Neural progenitor cell (in vitro differentiated cells): ENCODE data around the gene ANAPC1.
"Not testable (repeated sequence)": the region's sequence is repeated elsewhere in the genome, so short reads cannot be mapped to it uniquely, and the experiment has no call there.

Experiments used
- EZH2 ChIP-seq: fragments of 200-600 bp; sonication (generic); IDR thresholded peaks from 2 replicates; pipeline ENCODE4 v1.6.1; 2017; ENCODE audit warnings: antibody characterized with exemption, mild to moderate bottlenecking, moderate library complexity
- EZH2phosphoT487 ChIP-seq: fragments of 200-600 bp; sonication (generic); IDR thresholded peaks from 2 replicates; pipeline ENCODE4 v1.6.1; 2017; ENCODE audit warnings: antibody characterized with exemption
- TF ChIP-seq, protein P1 (sequence below): fragments of 200-600 bp; sonication (generic); IDR thresholded peaks from 2 replicates; pipeline ENCODE4 v1.5.1; 2017; ENCODE audit warnings: antibody characterized with exemption, mild to moderate bottlenecking

DNA sequence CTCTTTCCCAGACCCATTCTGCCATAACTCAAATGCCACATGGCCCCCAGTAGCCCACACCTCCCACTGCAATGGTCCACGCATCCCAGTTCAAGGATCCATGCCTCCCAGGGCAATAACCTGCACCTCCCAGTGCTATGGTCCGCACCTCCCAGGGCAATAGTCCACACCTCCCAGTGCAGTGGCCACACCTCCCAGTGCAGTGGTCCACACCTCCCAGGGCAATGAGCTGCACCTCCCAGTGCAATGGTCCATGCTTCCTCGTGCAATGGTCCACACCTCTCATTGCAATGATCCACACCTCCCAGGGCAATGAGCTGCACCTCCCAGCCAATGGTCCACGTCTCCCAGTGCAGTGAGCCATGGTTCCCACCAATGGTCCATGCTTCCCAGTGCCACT, 135.6 kb downstream of the ANAPC1 start:
- TF ChIP-seq, protein P1, sequence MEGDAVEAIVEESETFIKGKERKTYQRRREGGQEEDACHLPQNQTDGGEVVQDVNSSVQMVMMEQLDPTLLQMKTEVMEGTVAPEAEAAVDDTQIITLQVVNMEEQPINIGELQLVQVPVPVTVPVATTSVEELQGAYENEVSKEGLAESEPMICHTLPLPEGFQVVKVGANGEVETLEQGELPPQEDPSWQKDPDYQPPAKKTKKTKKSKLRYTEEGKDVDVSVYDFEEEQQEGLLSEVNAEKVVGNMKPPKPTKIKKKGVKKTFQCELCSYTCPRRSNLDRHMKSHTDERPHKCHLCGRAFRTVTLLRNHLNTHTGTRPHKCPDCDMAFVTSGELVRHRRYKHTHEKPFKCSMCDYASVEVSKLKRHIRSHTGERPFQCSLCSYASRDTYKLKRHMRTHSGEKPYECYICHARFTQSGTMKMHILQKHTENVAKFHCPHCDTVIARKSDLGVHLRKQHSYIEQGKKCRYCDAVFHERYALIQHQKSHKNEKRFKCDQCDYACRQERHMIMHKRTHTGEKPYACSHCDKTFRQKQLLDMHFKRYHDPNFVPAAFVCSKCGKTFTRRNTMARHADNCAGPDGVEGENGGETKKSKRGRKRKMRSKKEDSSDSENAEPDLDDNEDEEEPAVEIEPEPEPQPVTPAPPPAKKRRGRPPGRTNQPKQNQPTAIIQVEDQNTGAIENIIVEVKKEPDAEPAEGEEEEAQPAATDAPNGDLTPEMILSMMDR, result not testable (repeated sequence)
- TF ChIP-seq EZH2phosphoT487, EZH2: not testable (repeated sequence)
